H9 (cell line): Measurements from ENCODE around the gene NTMT1. TPM values are rescaled to one million over a fixed set of nuclear protein-coding genes. Genes with fewer than 3 reads are reported as not detected.

Experiments
- DNase-seq: peaks from one replicate; pipeline ENCODE4 v3.0.0-alpha.2; 2017
- H2AFZ ChIP-seq: one replicate; pipeline ENCODE4 v1.6.1; 2013; ENCODE audit warnings: mild to moderate bottlenecking, low read length, control low read depth, moderate library complexity
- H2AK5ac ChIP-seq: 2 replicates; pipeline ENCODE4 v1.6.1; 2013; ENCODE audit warnings: low read length, control low read depth, mixed read lengths; ENCODE audit not compliant: insufficient read length
- H2BK120ac ChIP-seq: one replicate; pipeline ENCODE4 v1.6.1; 2013; ENCODE audit warnings: low read depth, mild to moderate bottlenecking, low read length, control low read depth, inconsistent platforms; ENCODE audit not compliant: poor library complexity, severe bottlenecking
- H2BK12ac ChIP-seq: 2 replicates; pipeline ENCODE4 v1.6.1; 2013; ENCODE audit warnings: low read length, control low read depth, mixed read lengths, low read depth; ENCODE audit not compliant: insufficient read length
- H2BK15ac ChIP-seq: 2 replicates; pipeline ENCODE4 v1.6.1; 2013; ENCODE audit warnings: low read depth, low read length, control low read depth
- H2BK20ac ChIP-seq: one replicate; pipeline ENCODE4 v1.6.1; 2013; ENCODE audit warnings: low read depth, mild to moderate bottlenecking, low read length, control low read depth, inconsistent platforms; ENCODE audit not compliant: poor library complexity, severe bottlenecking
- H2BK5ac ChIP-seq: 2 replicates; pipeline ENCODE4 v1.6.1; 2013; ENCODE audit warnings: low read length, control low read depth, mixed read lengths; ENCODE audit not compliant: insufficient read length
- H3K14ac ChIP-seq: 2 replicates; pipeline ENCODE4 v1.6.1; 2013; ENCODE audit warnings: low read length, control low read depth; ENCODE audit not compliant: insufficient read depth
- H3K18ac ChIP-seq: 2 replicates; pipeline ENCODE4 v1.6.1; 2013; ENCODE audit warnings: low read depth, mild to moderate bottlenecking, mixed read lengths, low read length, control low read depth; ENCODE audit not compliant: insufficient read length
- H3K23ac ChIP-seq: 2 replicates; pipeline ENCODE4 v1.6.1; 2013; ENCODE audit warnings: low read length, control low read depth, mixed read lengths, low read depth; ENCODE audit not compliant: insufficient read length
- H3K23me2 ChIP-seq: 2 replicates; pipeline ENCODE4 v1.6.1; 2013; ENCODE audit warnings: low read depth, mild to moderate bottlenecking, mixed read lengths, low read length, control low read depth; ENCODE audit not compliant: insufficient read length, poor library complexity, severe bottlenecking
- H3K27ac ChIP-seq: 2 replicates; pipeline ENCODE4 v1.5.1; 2013; ENCODE audit warnings: low read length, control low read depth, mixed read lengths, low read depth; ENCODE audit not compliant: insufficient read length
- H3K27me3 ChIP-seq: 2 replicates; pipeline ENCODE4 v1.6.1; 2013; ENCODE audit warnings: low read length, control low read depth, inconsistent platforms; ENCODE audit not compliant: insufficient read depth
- H3K4ac ChIP-seq: 2 replicates; pipeline ENCODE4 v1.6.1; 2013; ENCODE audit warnings: low read depth, mild to moderate bottlenecking, control low read depth, inconsistent platforms, low read length, moderate library complexity
- H3K4me1 ChIP-seq: 2 replicates; pipeline ENCODE4 v1.6.1; 2013; ENCODE audit warnings: low read length, control low read depth, inconsistent platforms; ENCODE audit not compliant: insufficient read depth
- H3K4me2 ChIP-seq: 2 replicates; pipeline ENCODE4 v1.6.1; 2013; ENCODE audit warnings: low read length, control low read depth, mixed read lengths; ENCODE audit not compliant: insufficient read length, insufficient read depth
- H3K56ac ChIP-seq: 2 replicates; pipeline ENCODE4 v1.6.1; 2013; ENCODE audit warnings: low read depth, mild to moderate bottlenecking, mixed read lengths, low read length, control low read depth; ENCODE audit not compliant: insufficient read length
- H3K79me1 ChIP-seq: 2 replicates; pipeline ENCODE4 v1.6.1; 2013; ENCODE audit warnings: low read depth, mild to moderate bottlenecking, moderate library complexity, low read length, control low read depth, inconsistent platforms; ENCODE audit not compliant: insufficient read depth, poor library complexity, severe bottlenecking
- H3K79me2 ChIP-seq: 2 replicates; pipeline ENCODE4 v1.6.1; 2013; ENCODE audit warnings: low read length, control low read depth, inconsistent platforms; ENCODE audit not compliant: insufficient read depth
- H3K9ac ChIP-seq: 2 replicates; pipeline ENCODE4 v1.6.1; 2013; ENCODE audit warnings: low read length, control low read depth, mixed read lengths; ENCODE audit not compliant: insufficient read length; ENCODE audit errors: extremely low read depth
- H3K9me3 ChIP-seq: one replicate; pipeline ENCODE4 v1.6.1; 2013; ENCODE audit warnings: low read depth, low read length, inconsistent platforms; ENCODE audit not compliant: control insufficient read depth
- H3T11ph ChIP-seq: one replicate; pipeline ENCODE4 v1.6.1; 2013; ENCODE audit warnings: mild to moderate bottlenecking, low read length, control low read depth, inconsistent platforms
- H4K20me1 ChIP-seq: one replicate; pipeline ENCODE4 v1.6.1; 2013; ENCODE audit not compliant: control insufficient read depth, insufficient read length, insufficient read depth
- H4K5ac ChIP-seq: 2 replicates; pipeline ENCODE4 v1.6.1; 2013; ENCODE audit warnings: low read depth, mild to moderate bottlenecking, mixed read lengths, low read length, control low read depth; ENCODE audit not compliant: insufficient read length
- H4K8ac ChIP-seq: replicated peaks from 2 replicates; pipeline ENCODE4 v1.6.1; 2013; ENCODE audit warnings: low read length, control low read depth, mixed read lengths, low read depth; ENCODE audit not compliant: insufficient read length
- H4K91ac ChIP-seq: 2 replicates; pipeline ENCODE4 v1.6.1; 2013; ENCODE audit warnings: low read depth, mild to moderate bottlenecking, moderate library complexity, mixed read lengths, low read length, control low read depth; ENCODE audit not compliant: insufficient read length
- H3K27ac Mint-ChIP-seq, 3 experiments: 2 replicates in 2 of 3; 3 replicates in 1 of 3; pipeline ENCODE4 v1.8.0; 2020 to 2021; ENCODE audit warnings: mixed read lengths in 3 of 3, mild to moderate bottlenecking in 1 of 3, moderate library complexity in 1 of 3
- H3K27me3 Mint-ChIP-seq: 2 replicates; pipeline ENCODE4 v1.8.0; 2021; ENCODE audit warnings: low read depth, mild to moderate bottlenecking, moderate library complexity, mixed read lengths
- H3K36me3 Mint-ChIP-seq, 3 experiments: 2 replicates in 2 of 3; 3 replicates in 1 of 3; pipeline ENCODE4 v1.8.0; 2020 to 2021; ENCODE audit warnings: low read depth in 3 of 3, mixed read lengths in 3 of 3; ENCODE audit not compliant: insufficient read depth in 1 of 3
- H3K4me1 Mint-ChIP-seq, 2 experiments: 2 replicates each; pipeline ENCODE4 v1.8.0; 2020; ENCODE audit warnings: mixed read lengths in 2 of 2
- H3K4me3 Mint-ChIP-seq, 2 experiments: 2 replicates in 1 of 2; 3 replicates in 1 of 2; pipeline ENCODE4 v1.8.0; 2020 to 2021; ENCODE audit warnings: mild to moderate bottlenecking in 2 of 2, mixed read lengths in 2 of 2, moderate library complexity in 1 of 2
- H3K9me3 Mint-ChIP-seq, 2 experiments: 2 replicates in 1 of 2; 3 replicates in 1 of 2; pipeline ENCODE4 v1.8.0; 2020; ENCODE audit warnings: mild to moderate bottlenecking in 2 of 2, mixed read lengths in 2 of 2, moderate library complexity in 1 of 2
- WGBS: extraction: QIAGEN DNeasy Blood & Tissue Kit; methylation state at CpG from one replicate; pipeline ENCODE4 v1.1.7; 2013; ENCODE audit warnings: missing lambda C conversion rate, low lambda C conversion rate, mixed read lengths; ENCODE audit not compliant: insufficient read length; ENCODE audit errors: extremely low coverage; 5-methylcytosine and 5-hydroxymethylcytosine counted together
- total RNA-seq: library from RNA; stranded (reverse); gene quantifications from 2 replicates; pipeline ENCODE4 v1.2.1, GENCODE V29; 2021
- TF ChIP-seq, protein P1 (sequence below): fragments of 200-600 bp; sonication (generic); conservative IDR thresholded peaks from 3 replicates; pipeline ENCODE4 v1.8.0; 2021; ENCODE audit warnings: antibody characterized with exemption, mild to moderate bottlenecking

The NTMT1 gene
- total RNA-seq, 1 experiment from 2014 or later: 57.9 TPM

DNA sequence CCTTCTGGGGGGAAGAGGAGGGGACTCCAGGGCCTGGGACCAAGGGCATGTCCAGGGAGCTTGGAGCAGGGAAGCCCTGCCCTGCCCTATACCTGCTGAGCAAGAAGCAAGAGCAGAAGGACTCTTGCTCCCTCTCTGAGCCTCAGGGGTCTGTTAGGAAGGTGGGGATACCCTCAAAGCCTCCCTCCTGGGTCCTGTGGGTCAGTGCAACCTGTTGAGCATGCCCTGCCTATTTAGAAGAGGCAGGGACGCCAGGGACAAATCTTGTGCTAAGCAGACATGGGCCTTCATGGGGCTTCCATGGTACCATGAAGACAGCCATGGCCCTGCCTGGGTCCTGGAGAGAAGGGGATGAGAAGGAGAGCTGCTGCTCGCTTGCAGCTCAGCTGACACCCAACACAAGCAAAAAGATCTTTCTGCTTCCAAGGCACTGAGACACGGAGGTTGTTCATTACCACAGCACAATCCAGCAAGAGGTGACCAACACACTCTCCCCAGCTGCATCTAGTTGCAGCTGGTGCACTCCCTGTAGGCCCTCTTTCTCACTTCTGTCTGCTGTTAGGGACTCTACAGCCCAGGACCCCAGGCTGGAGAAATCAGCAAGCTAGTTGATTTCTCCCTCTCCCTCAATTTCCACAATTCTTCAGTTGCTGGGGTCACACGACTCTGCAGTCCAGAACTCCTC is 44.3 kb upstream of the NTMT1 start:
- H3K14ac ChIP-seq: no peak overlapping the region
- WGBS: no CpG with 5 or more reads among the region's 4 CpGs
- no peaks in the 10 kb centered on the region for H4K20me1 ChIP-seq
- H3K4me2 ChIP-seq: no peak overlapping the region
- H3K79me1 ChIP-seq: no peaks in the 10 kb centered on the region
- no peak overlapping the region for H2BK12ac ChIP-seq
- peaks cover 21% of the 10 kb centered on the region for H3K27me3 Mint-ChIP-seq
- no peaks in the 10 kb centered on the region for H3K36me3 Mint-ChIP-seq
- H2BK120ac ChIP-seq: no peak overlapping the region
- no peak overlapping the region for H3K23ac ChIP-seq
- no peak overlapping the region for H2BK20ac ChIP-seq
- H3K79me2 ChIP-seq: no peaks in the 10 kb centered on the region
- no peak overlapping the region for H3K27ac ChIP-seq
- H3K56ac ChIP-seq: no peak overlapping the region
- H3K9me3 ChIP-seq: no peaks in the 10 kb centered on the region
- TF ChIP-seq, protein P1, sequence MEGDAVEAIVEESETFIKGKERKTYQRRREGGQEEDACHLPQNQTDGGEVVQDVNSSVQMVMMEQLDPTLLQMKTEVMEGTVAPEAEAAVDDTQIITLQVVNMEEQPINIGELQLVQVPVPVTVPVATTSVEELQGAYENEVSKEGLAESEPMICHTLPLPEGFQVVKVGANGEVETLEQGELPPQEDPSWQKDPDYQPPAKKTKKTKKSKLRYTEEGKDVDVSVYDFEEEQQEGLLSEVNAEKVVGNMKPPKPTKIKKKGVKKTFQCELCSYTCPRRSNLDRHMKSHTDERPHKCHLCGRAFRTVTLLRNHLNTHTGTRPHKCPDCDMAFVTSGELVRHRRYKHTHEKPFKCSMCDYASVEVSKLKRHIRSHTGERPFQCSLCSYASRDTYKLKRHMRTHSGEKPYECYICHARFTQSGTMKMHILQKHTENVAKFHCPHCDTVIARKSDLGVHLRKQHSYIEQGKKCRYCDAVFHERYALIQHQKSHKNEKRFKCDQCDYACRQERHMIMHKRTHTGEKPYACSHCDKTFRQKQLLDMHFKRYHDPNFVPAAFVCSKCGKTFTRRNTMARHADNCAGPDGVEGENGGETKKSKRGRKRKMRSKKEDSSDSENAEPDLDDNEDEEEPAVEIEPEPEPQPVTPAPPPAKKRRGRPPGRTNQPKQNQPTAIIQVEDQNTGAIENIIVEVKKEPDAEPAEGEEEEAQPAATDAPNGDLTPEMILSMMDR: no peak
- H2AK5ac ChIP-seq: no peak overlapping the region
- no peaks in the 10 kb centered on the region for H3K27me3 ChIP-seq
- no peaks in the 10 kb centered on the region for H3K9me3 Mint-ChIP-seq
- H3K4me1 ChIP-seq: no peaks in the 10 kb centered on the region
- no peak overlapping the region for H4K5ac ChIP-seq
- no peak overlapping the region for H2BK15ac ChIP-seq
- peak overlapping the region in 1 of 3 experiments; percentile 66; a peak in 1 of 7 replicates for H3K27ac Mint-ChIP-seq
- peaks cover 14 to 20% of the 10 kb centered on the region in 2 experiments for H3K4me1 Mint-ChIP-seq
- no peak overlapping the region for H3K4me3 Mint-ChIP-seq
- no peak overlapping the region for H2AFZ ChIP-seq
- H3K9ac ChIP-seq: no peak overlapping the region
- H3K4ac ChIP-seq: no peak overlapping the region
- no peak overlapping the region for H4K91ac ChIP-seq
- H3K18ac ChIP-seq: no peak overlapping the region
- no peak overlapping the region for H2BK5ac ChIP-seq
- no peak overlapping the region for H4K8ac ChIP-seq
- H3T11ph ChIP-seq: no peak overlapping the region
- no peak for DNase-seq
- H3K23me2 ChIP-seq: no peaks in the 10 kb centered on the region
